ENCODE results near the gene RPS6KA4. TPM values are rescaled to one million over a fixed set of nuclear protein-coding genes. Genes with fewer than 3 reads are reported as not detected.
A peak's percentile ranks its signal among the peaks of the same experiment; 100 is the strongest.

The RPS6KA4 gene
- total RNA-seq, 1 donor from 2014 or later = 39.3 TPM

DNA sequence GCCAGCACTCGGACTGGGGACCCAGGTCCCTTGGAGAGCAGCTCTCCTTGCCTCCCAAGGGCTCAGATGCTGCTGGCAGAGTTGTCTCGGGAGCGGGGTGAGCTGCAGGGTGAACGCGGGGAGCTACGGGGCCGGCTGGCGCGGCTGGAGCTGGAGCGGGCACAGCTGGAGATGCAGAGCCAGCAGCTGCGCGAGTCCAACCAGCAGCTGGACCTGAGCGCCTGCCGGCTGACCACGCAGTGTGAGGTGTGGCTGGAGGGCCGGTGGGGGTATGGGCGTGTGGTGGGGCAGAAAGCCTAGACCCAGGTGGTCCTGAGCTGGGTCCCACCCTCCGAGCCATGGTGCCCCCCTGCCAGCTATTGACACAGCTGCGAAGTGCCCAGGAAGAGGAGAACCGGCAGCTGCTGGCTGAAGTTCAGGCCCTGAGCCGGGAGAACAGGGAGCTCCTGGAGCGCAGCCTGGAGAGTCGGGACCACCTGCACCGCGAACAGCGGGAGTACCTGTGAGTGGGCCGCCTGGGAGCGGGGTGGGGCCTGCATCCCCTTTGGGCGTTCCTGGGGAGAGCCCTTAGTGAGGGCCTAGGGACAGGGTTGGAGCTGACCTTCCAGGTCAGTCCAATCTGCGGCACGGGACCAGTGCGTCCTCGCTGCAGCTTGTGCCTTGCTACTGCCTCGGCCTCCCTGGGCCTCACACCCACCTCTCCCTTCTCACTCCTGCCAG, 5.8 kb upstream of the RPS6KA4 start:
- Histone ChIP-seq H3K27me3 (no peaks in the 10 kb centered on the region), H3K9me3 (no peaks in the 10 kb centered on the region), H3K27ac (no peak overlapping the region), H3K36me3 (no peaks in the 10 kb centered on the region), H3K4me3 (no peak overlapping the region), H3K4me1 (peaks cover 29% of the 10 kb centered on the region)
- no peak for DNase-seq (ENCODE audit: extremely low spot score in 2 of 2)
- TF ChIP-seq POLR2AphosphoS5 (IDR thresholded peaks at IDR 0.05; ENCODE audit: insufficient read depth in 1 of 2, low read depth in 1 of 2) (no peak), POLR2A (IDR thresholded peaks at IDR 0.05) (no peak)
- TF ChIP-seq, protein P1, sequence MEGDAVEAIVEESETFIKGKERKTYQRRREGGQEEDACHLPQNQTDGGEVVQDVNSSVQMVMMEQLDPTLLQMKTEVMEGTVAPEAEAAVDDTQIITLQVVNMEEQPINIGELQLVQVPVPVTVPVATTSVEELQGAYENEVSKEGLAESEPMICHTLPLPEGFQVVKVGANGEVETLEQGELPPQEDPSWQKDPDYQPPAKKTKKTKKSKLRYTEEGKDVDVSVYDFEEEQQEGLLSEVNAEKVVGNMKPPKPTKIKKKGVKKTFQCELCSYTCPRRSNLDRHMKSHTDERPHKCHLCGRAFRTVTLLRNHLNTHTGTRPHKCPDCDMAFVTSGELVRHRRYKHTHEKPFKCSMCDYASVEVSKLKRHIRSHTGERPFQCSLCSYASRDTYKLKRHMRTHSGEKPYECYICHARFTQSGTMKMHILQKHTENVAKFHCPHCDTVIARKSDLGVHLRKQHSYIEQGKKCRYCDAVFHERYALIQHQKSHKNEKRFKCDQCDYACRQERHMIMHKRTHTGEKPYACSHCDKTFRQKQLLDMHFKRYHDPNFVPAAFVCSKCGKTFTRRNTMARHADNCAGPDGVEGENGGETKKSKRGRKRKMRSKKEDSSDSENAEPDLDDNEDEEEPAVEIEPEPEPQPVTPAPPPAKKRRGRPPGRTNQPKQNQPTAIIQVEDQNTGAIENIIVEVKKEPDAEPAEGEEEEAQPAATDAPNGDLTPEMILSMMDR (IDR thresholded peaks at IDR 0.05) = no peak
- intact Hi-C loops (cut with DNase I) = loop anchor here (5.0 kb wide), 1 partner anchor 36 kb away; the partner anchor contains the start of genes PRDX5 and TRMT112

DNA sequence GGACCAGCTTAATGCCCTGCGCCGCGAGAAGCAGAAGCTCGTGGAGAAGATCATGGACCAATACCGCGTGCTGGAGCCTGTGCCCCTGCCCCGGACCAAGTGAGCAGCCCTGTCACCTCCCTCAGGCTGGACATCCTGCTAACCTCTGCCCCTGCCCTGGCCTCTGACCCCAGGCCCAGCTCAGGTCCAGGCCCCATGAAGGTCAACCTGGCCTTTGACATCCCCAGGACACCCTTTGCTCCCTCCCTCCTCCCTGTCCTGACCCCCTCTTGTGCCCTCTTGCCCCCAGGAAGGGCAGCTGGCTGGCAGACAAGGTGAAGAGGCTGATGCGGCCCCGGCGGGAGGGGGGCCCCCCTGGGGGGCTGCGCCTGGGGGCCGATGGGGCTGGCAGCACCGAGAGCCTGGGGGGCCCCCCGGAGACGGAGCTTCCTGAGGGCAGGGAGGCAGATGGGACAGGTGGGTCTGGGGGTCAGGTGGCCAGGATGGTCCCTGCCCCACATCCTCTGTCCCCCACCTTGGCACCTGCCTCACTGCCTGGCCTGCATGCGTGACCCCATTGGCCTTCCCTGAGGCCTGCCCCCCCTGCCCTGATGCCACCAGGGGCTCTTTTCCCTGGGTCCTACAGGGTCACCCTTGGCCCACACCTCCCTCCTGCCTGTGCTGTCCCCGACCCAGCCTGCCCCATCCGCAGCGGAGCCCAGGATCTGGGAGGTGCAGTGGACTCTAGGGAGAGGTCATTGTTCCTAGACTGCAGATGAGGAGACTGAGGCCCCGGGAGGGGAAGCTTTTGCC, 5.1 kb upstream of the RPS6KA4 start:
- DNase-seq (ENCODE audit: extremely low spot score in 2 of 2) = no peak
- H3K27me3 ChIP-seq = no peaks in the 10 kb centered on the region
- H3K27ac ChIP-seq = no peak overlapping the region
- peaks cover 27% of the 10 kb centered on the region for H3K4me1 ChIP-seq
- no peaks in the 10 kb centered on the region for H3K36me3 ChIP-seq
- no peaks in the 10 kb centered on the region for H3K9me3 ChIP-seq
- no peak overlapping the region for H3K4me3 ChIP-seq
- TF ChIP-seq POLR2AphosphoS5 (IDR thresholded peaks at IDR 0.05; ENCODE audit: insufficient read depth in 1 of 2, low read depth in 1 of 2) (no peak), POLR2A (IDR thresholded peaks at IDR 0.05) (no peak)
- TF ChIP-seq, protein P1 (IDR thresholded peaks at IDR 0.05) = no peak
- intact Hi-C loops (cut with DNase I) = loop anchor here (5.0 kb wide), 1 partner anchor 37 kb away; the partner anchor contains the start of genes PRDX5 and TRMT112

DNA sequence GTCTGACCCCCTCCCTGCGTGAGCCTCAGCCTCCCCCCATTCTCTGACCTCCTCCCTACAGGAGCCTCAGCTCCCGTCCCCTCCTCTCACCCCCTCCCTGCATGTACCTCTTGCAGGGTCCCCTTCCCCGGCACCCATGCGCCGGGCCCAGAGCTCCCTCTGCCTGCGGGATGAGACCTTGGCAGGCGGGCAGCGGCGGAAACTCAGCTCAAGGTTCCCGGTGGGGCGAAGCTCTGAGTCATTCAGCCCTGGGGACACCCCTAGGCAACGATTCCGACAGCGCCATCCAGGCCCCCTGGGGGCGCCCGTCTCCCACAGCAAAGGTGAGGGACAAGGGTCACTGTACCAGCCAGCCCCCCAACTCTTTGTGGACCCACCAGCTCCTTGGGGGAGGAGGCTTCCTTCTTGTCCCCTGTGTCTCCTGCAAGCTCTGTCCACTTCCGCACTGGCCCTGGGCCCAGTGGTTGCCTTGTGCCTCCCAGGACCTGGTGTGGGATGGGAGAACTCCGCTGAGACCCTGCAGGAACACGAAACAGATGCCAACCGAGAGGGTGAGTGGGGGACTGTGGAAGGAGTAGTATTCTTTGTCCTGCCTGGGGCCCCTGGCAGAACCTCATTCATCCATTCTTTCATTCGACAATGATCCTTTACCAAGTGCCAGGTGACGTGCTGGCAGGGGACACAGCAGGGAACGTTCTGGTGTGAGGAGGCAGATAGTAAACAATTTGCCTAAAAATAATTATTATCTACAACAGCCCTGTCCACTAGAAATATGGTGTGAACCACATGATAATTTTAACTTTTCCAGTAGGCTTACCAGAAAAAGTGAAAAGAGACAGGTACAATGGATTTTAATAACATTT, 3.7 kb upstream of the RPS6KA4 start:
- Histone ChIP-seq H3K9me3 (no peaks in the 10 kb centered on the region), H3K27me3 (no peaks in the 10 kb centered on the region), H3K4me3 (peak overlapping the region; percentile 23 to 25), H3K4me1 (peaks cover 40% of the 10 kb centered on the region), H3K36me3 (no peaks in the 10 kb centered on the region), H3K27ac (no peak overlapping the region)
- intact Hi-C loops (cut with DNase I) = no loop called here
- no peak for DNase-seq (ENCODE audit: extremely low spot score in 2 of 2)
- TF ChIP-seq, protein P1 (IDR thresholded peaks at IDR 0.05) = peak in 2 of 3 experiments; percentile 17 to 46
- peak in 1 of 2 donors; percentile 61 for TF ChIP-seq POLR2AphosphoS5 (IDR thresholded peaks at IDR 0.05; ENCODE audit: insufficient read depth in 1 of 2, low read depth in 1 of 2)
- no peak for TF ChIP-seq POLR2A (IDR thresholded peaks at IDR 0.05)

DNA sequence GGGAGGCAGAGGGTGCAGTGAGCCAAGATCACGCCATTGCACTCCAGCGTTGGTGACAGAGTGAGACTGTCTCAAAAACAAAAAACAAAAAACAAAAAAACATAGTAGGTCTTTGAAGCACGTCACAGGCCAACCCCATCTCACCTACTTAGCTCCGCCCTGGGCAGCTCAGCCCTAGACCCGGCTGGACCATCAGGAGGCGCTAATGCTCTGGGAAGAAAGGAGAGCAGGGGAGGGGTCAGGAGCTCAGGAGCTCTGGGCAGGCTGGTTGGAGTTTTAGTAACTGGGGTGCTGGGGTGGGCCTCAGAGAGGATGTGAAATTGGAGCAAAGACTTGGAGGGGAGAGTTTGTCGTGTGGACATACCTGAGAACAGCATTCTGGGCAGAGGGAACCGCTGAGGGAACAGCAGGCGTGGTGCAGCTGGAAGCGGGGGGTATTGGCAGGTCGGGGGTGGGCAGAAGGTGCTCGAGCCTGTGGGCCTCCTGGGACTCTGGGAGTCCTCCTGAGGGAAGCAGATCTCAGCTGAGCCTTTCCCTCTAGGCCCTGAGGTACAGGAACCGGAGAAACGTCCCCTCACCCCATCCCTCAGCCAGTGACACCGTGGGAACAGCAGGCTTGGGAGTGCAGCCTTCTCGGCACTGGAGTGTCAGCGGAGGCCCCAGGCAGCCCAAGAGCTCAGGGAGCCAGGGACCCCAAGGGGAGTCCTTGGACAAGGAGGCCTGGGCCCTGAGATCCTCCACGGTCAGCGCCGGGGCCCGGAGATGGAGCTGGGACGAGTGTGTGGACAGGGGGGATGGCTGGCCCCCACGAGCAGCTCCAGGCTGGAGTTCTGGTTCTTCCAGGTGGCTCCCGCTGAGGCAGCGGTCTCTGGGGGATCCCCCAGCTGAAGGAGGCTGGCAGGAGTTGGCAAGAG, 2.2 kb upstream of the RPS6KA4 start:
- Histone ChIP-seq H3K36me3 (peaks cover 0 to 9% of the 10 kb centered on the region in 2 donors), H3K27ac (peak overlapping the region; percentile 91), H3K27me3 (no peaks in the 10 kb centered on the region), H3K4me1 (peaks cover 42% of the 10 kb centered on the region), H3K4me3 (no peak overlapping the region), H3K9me3 (no peaks in the 10 kb centered on the region)
- DNase-seq (ENCODE audit: extremely low spot score in 2 of 2) = no peak
- TF ChIP-seq POLR2A (IDR thresholded peaks at IDR 0.05) = no peak
- no peak for TF ChIP-seq POLR2AphosphoS5 (IDR thresholded peaks at IDR 0.05; ENCODE audit: insufficient read depth in 1 of 2, low read depth in 1 of 2)
- TF ChIP-seq, protein P1 (IDR thresholded peaks at IDR 0.05) = no peak
- intact Hi-C loops (cut with DNase I) = no loop called here

All from vagina (tissue), 2 donors.